Measurements from ENCODE around the gene FOXL3. TPM values are rescaled to one million over a fixed set of nuclear protein-coding genes. Genes with fewer than 3 reads are reported as not detected.
A peak's percentile ranks its signal among the peaks of the same experiment; 100 is the strongest.

The FOXL3 gene
- total and polyA plus RNA-seq, 4 donors = not detected

DNA sequence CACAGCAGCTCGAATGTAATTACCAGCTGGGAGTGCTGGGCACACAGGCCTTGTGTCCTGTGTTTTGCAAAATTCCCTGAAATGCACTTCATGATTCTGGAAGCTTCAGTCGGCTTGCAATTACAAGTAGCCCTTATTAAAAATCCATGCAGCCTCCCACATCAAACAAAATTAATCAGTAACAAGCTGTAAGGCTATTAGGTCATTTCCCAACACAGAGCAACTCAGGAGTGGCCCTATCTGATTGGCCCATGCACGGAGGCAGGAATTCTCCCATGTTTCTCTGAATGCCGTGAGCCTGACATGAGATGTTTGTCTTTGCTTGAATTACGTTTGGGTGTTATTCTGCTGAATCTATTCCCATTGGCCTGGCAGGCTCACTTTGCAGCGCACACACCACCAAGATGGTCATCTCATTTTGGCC, 36.9 kb downstream of the FOXL3 start:
- Histone ChIP-seq H3K27me3 (ENCODE audit: control insufficient read depth in 4 of 4, insufficient read depth in 4 of 4, low read length in 3 of 4) (no peaks in the 10 kb centered on the region), H3K36me3 (ENCODE audit: control insufficient read depth in 4 of 4, insufficient read depth in 3 of 4, low read depth in 1 of 4, low read length in 3 of 4) (no peaks in the 10 kb centered on the region), H3K27ac (ENCODE audit: low read depth in 1 of 2, low read length in 2 of 2) (peak overlapping the region; percentile 84 to 90), H3K9ac (ENCODE audit: low read depth in 1 of 2, low read length in 2 of 2) (no peak overlapping the region), H3K9me3 (ENCODE audit: control insufficient read depth in 4 of 4, low read length in 3 of 4) (peaks cover 0 to 2% (median 0%) of the 10 kb centered on the region in 4 donors), H3K4me3 (ENCODE audit: low read depth in 1 of 3, low read length in 3 of 3) (no peak overlapping the region), H3K4me1 (ENCODE audit: control insufficient read depth in 4 of 4, insufficient read depth in 4 of 4, low read length in 3 of 4) (peaks cover 0 to 16% (median 10%) of the 10 kb centered on the region in 4 donors)
- no peak for DNase-seq (ENCODE audit: low spot score)
- TF ChIP-seq YY1 (IDR thresholded peaks at IDR 0.05) (peak; percentile 89), JUND (IDR thresholded peaks at IDR 0.05) (peak in 1 of 2 donors; percentile 88), HNF4A (conservative IDR thresholded peaks at IDR 0.05) (peak; percentile 41 to 76), FOXA2 (IDR thresholded peaks at IDR 0.05) (peak; percentile 61), CTCF (IDR thresholded peaks at IDR 0.05; ENCODE audit: low read depth, low read length, missing input control) (no peak), HNF4G (IDR thresholded peaks at IDR 0.05) (no peak), TAF1 (conservative IDR thresholded peaks at IDR 0.05) (no peak), RXRA (IDR thresholded peaks at IDR 0.05) (peak; percentile 51 to 91), SP1 (IDR thresholded peaks at IDR 0.05) (peak; percentile 81), EGR1 (IDR thresholded peaks at IDR 0.05; ENCODE audit: low read depth in 2 of 2) (peak in 1 of 2 donors; percentile 51), NR2F2 (IDR thresholded peaks at IDR 0.05) (no peak), GABPA (IDR thresholded peaks at IDR 0.05 in 1 of 2, conservative IDR thresholded peaks at IDR 0.05 in 1 of 2) (peak in 1 of 2 donors; percentile 43), RAD21 (IDR thresholded peaks at IDR 0.05) (peak; percentile 38 to 51), FOXA1 (IDR thresholded peaks at IDR 0.05) (peak; percentile 70)
- TF ChIP-seq, protein P1, sequence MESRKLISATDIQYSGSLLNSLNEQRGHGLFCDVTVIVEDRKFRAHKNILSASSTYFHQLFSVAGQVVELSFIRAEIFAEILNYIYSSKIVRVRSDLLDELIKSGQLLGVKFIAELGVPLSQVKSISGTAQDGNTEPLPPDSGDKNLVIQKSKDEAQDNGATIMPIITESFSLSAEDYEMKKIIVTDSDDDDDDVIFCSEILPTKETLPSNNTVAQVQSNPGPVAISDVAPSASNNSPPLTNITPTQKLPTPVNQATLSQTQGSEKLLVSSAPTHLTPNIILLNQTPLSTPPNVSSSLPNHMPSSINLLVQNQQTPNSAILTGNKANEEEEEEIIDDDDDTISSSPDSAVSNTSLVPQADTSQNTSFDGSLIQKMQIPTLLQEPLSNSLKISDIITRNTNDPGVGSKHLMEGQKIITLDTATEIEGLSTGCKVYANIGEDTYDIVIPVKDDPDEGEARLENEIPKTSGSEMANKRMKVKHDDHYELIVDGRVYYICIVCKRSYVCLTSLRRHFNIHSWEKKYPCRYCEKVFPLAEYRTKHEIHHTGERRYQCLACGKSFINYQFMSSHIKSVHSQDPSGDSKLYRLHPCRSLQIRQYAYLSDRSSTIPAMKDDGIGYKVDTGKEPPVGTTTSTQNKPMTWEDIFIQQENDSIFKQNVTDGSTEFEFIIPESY (IDR thresholded peaks at IDR 0.05) = no peak
- TF ChIP-seq, protein P2, sequence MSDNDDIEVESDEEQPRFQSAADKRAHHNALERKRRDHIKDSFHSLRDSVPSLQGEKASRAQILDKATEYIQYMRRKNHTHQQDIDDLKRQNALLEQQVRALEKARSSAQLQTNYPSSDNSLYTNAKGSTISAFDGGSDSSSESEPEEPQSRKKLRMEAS (IDR thresholded peaks at IDR 0.05) = no peak
- TF ChIP-seq, protein P3, sequence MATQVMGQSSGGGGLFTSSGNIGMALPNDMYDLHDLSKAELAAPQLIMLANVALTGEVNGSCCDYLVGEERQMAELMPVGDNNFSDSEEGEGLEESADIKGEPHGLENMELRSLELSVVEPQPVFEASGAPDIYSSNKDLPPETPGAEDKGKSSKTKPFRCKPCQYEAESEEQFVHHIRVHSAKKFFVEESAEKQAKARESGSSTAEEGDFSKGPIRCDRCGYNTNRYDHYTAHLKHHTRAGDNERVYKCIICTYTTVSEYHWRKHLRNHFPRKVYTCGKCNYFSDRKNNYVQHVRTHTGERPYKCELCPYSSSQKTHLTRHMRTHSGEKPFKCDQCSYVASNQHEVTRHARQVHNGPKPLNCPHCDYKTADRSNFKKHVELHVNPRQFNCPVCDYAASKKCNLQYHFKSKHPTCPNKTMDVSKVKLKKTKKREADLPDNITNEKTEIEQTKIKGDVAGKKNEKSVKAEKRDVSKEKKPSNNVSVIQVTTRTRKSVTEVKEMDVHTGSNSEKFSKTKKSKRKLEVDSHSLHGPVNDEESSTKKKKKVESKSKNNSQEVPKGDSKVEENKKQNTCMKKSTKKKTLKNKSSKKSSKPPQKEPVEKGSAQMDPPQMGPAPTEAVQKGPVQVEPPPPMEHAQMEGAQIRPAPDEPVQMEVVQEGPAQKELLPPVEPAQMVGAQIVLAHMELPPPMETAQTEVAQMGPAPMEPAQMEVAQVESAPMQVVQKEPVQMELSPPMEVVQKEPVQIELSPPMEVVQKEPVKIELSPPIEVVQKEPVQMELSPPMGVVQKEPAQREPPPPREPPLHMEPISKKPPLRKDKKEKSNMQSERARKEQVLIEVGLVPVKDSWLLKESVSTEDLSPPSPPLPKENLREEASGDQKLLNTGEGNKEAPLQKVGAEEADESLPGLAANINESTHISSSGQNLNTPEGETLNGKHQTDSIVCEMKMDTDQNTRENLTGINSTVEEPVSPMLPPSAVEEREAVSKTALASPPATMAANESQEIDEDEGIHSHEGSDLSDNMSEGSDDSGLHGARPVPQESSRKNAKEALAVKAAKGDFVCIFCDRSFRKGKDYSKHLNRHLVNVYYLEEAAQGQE (IDR thresholded peaks at IDR 0.05) = peak; percentile 87
- TF ChIP-seq, protein P4, sequence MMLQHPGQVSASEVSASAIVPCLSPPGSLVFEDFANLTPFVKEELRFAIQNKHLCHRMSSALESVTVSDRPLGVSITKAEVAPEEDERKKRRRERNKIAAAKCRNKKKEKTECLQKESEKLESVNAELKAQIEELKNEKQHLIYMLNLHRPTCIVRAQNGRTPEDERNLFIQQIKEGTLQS (IDR thresholded peaks at IDR 0.05) = no peak
- WGBS = 22% methylated on average over 6 of the region's 6 CpGs

Measured in liver (tissue), 9 donors.